Activated CD8-positive, alpha-beta memory T cell treated with anti-CD3 and anti-CD28 coated beads for 48 hours (primary cell): Measurements from ENCODE around the gene CA12.

Experiments
- DNase-seq, 3 experiments: peaks; one replicate each; pipeline ENCODE4 v3.0.0-alpha.2; 2020; ENCODE audit warnings: low read depth in 2 of 3, low spot score in 2 of 3

Gene CA12

DNA sequence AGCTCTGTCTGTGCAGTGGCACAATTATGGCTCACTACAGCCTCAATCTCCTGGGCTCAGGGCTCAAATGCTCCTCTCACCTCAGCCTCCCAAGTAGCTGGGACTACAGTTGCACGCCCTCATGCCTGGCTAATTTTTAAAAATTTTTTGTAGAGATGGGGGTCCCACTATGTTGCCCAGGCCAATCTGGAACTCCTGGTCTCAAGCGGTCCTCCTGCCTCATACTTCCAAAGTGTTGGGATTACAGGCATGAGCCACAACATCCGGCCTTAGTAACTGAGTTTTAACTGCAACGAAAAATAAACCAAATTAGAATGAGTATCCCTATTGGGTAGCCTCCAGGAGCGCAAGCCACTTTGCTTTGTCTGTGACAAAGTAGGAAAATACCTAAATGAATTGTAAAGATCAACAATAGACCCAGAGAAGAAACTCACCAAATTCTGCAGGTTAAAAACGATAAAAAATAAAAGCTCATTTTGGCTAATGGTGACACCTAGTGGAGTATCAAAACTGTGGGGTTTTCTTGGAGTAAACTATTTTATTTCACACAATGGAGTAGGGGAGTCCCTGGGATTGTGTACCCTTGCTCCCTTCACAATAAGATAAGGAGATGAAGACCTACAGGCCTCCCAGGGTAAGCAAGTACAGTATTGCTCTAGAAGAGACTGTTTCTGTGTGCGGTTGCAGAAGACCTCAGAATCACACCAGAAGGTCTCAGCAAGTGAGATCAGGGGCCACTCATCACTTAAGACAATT is 21.0 kb upstream of the CA12 start:
- DNase-seq, result no peak

GRCh38 chr15:63401714-63402497 is 20.3 kb upstream of the CA12 start:
- no peak for DNase-seq

- DNase-seq, result no peak
These were observed 19.4 kb upstream of the CA12 start for GRCh38 chr15:63401078-63401477.

GRCh38 chr15:63398456-63398855 is 16.8 kb upstream of the CA12 start:
- no peak for DNase-seq

DNA sequence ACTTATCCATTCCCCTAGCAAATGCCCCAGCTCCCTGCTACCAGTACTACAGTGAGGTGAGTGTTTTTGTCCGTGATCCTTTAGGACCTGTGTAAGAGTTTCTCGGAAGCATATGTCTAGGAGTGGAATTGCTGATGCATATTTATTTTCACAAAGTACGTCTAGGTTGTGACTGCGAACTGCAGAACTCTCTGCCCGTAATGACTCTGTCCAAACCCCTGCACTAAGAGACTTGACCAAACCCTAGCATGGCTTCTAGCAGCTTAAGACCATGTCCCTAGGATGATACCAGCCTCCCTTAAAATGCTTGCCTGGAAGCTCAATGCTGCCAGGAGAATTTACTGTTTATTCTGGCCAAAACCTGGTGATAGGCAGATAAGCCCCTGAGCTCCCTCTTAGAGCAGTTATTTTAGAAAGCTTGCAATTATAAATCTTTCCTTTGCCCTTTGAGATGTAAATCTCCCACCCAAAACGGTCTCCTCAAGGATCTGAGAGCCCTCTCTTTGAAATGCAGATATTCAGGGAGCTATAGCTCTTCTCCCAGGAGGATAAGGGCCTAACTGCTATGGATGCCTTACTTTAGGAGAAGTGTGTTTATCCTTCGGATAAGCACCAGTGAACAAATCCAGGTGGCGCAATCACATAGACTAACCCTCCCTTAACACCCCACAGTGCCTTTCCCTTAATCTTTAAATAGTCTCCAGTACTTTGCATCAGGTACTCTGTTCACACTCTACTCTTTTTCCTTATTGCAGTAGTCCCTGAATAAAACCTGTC is 14.7 kb upstream of the CA12 start:
- no peak for DNase-seq

GRCh38 chr15:63395730-63396151 is 14.1 kb upstream of the CA12 start:
- DNase-seq, result no peak

DNA sequence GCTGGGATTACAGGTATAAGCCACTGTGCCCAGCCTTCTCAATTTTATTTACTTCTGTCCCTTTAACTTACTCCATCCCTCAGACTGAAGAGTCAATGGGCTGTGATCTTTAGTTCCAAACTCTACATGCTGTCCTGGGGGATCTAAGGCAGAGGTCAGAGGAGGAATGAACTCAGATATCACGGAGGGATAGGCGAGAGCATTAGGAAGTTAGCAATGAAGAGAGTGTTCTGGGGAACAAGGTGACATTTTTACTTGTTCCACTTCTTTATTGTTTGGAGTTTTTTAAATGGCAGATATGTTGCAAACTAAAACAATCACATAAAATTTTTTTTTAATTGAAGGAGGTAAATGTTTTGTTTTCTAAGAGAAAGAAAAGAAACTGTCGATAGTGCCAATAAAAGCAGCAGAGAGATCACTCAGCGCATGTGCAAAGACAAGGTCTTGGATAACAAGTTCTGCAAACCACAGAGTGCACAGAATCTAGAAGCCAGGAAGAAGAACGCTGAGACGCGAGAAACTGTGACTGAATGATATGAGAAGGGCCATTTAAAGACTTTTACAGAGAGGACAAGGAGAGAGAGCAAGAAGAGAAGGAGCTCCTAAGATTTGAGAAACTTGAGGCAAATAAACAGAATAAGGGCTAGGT is 10.8 kb upstream of the CA12 start:
- no peak for DNase-seq

DNA sequence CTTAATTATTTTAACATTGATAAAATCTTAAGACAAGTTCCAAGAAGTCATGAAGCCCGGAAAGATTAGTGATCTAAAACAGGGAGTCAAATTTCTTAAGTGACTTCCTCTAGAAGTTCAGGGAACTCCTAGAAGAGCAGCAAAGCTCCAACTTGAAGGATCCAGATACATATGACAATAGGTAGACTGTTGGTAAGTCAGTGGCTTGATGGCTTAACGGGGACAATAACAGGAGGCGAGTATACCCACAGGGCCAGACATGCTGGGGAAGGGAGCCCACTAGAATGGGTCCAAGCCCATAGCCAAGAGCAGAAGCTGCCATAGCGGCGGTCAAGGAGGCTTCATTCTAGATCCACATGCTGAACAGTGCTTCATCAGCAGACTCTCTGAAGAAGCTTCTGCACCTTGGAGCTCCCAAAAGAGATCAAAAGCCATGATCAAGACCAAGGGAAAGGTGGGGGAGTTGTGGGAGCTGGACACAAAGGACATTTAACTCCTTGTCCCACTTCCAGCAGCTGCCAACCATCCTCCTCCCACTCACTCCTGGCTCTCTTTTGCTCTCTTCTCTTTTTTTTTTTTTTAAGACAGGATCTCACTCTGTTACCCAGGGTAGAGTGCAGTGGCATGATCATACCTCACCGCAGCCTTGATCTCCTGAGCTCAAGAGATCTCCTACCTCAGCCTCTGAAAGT is 10.2 kb upstream of the CA12 start:
- DNase-seq, result no peak

GRCh38 chr15:63390689-63391088 is 9.0 kb upstream of the CA12 start:
- no peak for DNase-seq

DNA sequence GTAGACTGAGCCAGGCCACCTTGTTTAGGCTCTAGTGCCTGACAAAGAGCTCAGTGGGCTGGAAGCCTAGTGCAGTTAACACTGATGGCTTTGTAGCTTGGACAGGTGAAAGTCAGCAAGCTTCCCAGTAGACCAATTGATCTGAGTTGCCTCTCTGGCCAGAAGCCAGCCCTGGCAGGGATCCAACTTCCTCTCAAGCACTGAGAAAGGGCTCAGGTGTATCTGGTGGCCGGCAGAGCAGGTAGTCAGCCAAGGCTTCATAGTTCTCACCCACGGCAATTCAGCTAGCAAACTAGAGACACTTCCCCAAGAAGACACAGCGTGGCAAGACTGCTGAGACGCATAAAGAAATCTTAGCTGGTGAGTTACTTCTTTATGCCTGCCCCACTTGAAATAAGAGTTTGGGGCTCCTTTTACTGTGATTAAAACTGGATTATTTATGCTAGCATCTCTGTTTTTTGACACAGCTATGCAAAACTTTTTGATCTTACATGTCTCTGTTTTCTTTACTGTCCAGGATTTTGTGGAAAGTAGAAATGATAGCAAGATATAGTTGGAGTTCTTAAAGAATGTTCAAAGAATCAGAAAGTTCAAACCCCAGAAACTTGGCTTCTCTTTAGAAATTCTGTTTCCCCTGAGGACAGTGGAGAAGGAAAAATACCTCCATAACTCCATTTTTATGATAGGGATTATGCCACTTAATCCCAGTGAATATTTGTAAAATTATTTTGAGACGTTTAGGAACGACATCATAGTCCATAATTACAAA is 8.4 kb upstream of the CA12 start:
- no peak for DNase-seq

- DNase-seq, result no peak
These were observed 6.9 kb upstream of the CA12 start for GRCh38 chr15:63388511-63388910.

- DNase-seq, result no peak
These were observed 6.3 kb upstream of the CA12 start for GRCh38 chr15:63387748-63388493.

GRCh38 chr15:63385911-63386531 is 4.4 kb upstream of the CA12 start:
- DNase-seq, result no peak

DNA sequence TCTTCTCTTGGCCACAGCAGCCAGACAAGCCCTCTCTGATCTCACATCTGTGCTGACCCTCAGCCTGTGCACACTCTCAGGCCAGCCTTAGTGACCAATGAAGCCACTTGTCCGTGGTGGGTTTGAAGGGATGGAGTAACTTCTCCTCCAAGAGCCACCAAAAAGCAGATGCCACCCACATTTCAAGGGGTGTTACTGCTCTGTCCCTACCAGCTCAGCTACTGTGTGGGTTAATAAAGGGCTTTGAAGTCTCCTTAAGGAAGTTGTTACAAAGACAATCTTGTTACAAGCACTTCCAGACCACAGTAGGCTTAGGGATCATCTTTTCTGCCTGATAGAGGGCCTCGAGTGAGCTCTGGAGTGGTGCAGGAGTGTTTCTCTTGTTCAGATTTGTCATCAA is 3.3 kb upstream of the CA12 start:
- no peak for DNase-seq

DNA sequence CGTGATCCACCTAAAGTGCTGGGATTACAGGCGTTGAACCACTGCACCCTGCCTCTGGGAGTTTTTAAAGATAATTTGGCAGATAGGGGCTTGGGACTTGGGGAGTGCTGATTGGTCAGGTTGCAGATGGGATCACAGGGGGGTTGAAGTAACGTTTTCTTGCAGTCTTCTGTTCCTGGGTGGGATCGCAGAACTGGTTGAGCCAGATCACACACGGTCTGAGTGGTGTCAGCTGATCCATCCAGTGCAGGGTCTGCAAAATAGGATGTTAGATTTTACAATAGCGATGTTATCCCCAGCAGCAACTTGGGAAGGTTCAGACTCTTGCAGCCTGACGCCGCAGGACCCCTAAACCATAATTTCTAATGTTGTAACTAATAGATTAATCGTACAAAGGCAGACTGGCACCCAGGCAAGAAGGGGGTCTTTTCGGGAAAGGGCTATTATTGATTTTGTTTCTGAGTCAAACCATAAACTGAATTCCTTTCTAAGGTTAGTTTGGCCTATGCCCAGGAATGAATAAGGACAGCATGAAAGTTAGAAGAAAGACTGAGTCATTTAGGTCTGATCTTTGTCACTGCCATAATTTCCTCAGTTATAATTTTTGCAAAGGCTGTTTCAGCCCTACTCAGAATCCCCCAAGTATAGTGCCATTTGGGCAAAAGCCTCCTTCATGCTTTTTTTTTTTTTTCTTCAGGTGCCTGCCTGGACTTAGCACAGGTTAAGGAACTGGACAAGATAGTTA is 1.5 kb upstream of the CA12 start:
- DNase-seq, result no peak

- no peak for DNase-seq
These were observed 801 bp downstream of the CA12 start for GRCh38 chr15:63380808-63381282.

- no peak for DNase-seq
These were observed 1.4 kb downstream of the CA12 start for GRCh38 chr15:63380151-63380807.
